ENCODE measurements around the gene PANX2. TPM values are rescaled to one million over a fixed set of nuclear protein-coding genes. Genes with fewer than 3 reads are reported as not detected.

Gene PANX2
- total RNA-seq, 2 experiments from 2014 or later: not detected

DNA sequence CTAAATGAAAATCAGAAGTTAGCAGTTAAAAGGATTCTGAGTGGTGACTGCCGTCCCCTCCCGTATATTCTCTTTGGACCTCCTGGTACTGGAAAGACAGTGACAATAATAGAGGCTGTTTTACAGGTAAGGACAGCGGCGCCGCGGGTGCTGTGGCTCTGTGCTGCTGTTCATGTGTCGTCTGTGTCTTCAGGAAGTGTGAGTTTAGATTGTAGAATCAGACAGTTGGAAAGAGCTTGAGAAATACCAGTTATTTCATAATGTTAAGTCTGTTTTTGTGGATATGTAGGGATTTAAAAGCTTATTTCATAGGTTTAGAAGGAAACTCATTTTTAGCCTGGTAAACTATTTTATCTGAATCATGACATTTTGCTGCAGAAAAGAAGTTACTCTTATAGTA is 27.4 kb upstream of the PANX2 start:
- Histone ChIP-seq H3K36me3 (ENCODE audit: insufficient read depth, low read length) (no peaks in the 10 kb centered on the region), H3K9me3 (ENCODE audit: low read length) (no peaks in the 10 kb centered on the region), H4K20me1 (ENCODE audit: insufficient read depth, low read length) (no peaks in the 10 kb centered on the region), H3K9me2 (ENCODE audit: insufficient read depth, low read length) (no peaks in the 10 kb centered on the region), H2AFZ (ENCODE audit: low read length) (no peak overlapping the region), H3K4me2 (ENCODE audit: low read length) (no peak overlapping the region), H3K27ac (ENCODE audit: low read depth, low read length, poor library complexity, severe bottlenecking) (no peak overlapping the region), H3K79me2 (ENCODE audit: insufficient read depth, low read depth, low read length) (no peaks in the 10 kb centered on the region), H3K4me1 (ENCODE audit: insufficient read depth, low read length, poor library complexity, severe bottlenecking) (peaks cover 14% of the 10 kb centered on the region), H3K4me3 (ENCODE audit: low read depth, low read length, poor library complexity, severe bottlenecking) (no peak overlapping the region)
- no peak for DNase-seq (ENCODE audit: low spot score)
- ChIA-PET POLR2A (interaction anchor here (1.3 kb wide), 1 partner anchor 12 kb away, joined by 6 read pairs; no protein-coding TSS in a partner anchor), CTCF (ENCODE audit: unreplicated experiment) (no interaction called here)
- TF ChIP-seq, protein P1, sequence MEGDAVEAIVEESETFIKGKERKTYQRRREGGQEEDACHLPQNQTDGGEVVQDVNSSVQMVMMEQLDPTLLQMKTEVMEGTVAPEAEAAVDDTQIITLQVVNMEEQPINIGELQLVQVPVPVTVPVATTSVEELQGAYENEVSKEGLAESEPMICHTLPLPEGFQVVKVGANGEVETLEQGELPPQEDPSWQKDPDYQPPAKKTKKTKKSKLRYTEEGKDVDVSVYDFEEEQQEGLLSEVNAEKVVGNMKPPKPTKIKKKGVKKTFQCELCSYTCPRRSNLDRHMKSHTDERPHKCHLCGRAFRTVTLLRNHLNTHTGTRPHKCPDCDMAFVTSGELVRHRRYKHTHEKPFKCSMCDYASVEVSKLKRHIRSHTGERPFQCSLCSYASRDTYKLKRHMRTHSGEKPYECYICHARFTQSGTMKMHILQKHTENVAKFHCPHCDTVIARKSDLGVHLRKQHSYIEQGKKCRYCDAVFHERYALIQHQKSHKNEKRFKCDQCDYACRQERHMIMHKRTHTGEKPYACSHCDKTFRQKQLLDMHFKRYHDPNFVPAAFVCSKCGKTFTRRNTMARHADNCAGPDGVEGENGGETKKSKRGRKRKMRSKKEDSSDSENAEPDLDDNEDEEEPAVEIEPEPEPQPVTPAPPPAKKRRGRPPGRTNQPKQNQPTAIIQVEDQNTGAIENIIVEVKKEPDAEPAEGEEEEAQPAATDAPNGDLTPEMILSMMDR (conservative IDR thresholded peaks at IDR 0.05; ENCODE audit: low read length): no peak
- TF ChIP-seq EZH2phosphoT487 (IDR thresholded peaks at IDR 0.05; ENCODE audit: borderline replicate concordance, low read depth, low read length): no peak
- intact Hi-C loops (cut with micrococcal nuclease; ENCODE audit: unreplicated experiment): no loop called here
- no TSS peak for BruUV-seq (replicated peaks)

DNA sequence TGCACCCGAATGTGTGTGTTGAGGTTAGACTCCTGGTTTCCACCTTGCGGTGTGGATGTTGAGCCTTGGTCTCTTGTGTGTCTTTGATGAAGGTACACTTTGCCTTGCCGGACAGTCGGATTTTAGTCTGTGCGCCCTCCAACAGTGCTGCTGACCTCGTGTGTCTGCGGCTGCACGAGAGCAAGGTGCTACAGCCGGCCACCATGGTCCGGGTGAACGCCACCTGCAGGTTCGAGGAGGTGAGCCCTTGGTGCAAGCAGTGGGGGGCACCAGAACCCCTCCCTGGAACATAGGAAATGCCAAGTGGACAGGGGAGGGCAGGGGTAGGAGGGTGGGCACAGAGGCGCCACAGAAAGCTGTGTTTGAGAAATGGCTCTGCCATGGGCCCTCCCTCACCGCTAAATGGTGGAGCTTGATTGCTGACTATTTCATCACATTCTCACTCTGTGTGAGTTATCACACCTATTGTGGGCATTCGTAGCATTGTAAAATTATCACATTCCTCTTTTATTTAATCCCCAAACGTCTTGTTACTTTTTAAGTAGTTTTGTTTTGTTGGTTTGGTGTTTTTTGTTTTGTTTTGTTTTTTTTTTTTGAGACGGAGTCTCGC is 26.4 kb upstream of the PANX2 start:
- BruUV-seq (replicated peaks): no TSS peak
- no peak for DNase-seq (ENCODE audit: low spot score)
- H4K20me1 ChIP-seq (ENCODE audit: insufficient read depth, low read length): no peaks in the 10 kb centered on the region
- no peak for TF ChIP-seq EZH2phosphoT487 (IDR thresholded peaks at IDR 0.05; ENCODE audit: borderline replicate concordance, low read depth, low read length)
- TF ChIP-seq, protein P1 (conservative IDR thresholded peaks at IDR 0.05; ENCODE audit: low read length): peak; percentile 49
- no peaks in the 10 kb centered on the region for H3K9me3 ChIP-seq (ENCODE audit: low read length)
- CTCF ChIA-PET (ENCODE audit: unreplicated experiment): interaction anchor here (1.6 kb wide), 1 partner anchor 38 kb away, joined by 3 read pairs; no protein-coding TSS in a partner anchor
- POLR2A ChIA-PET: no interaction called here
- no peaks in the 10 kb centered on the region for H3K9me2 ChIP-seq (ENCODE audit: insufficient read depth, low read length)
- no peak overlapping the region for H2AFZ ChIP-seq (ENCODE audit: low read length)
- no peak overlapping the region for H3K4me2 ChIP-seq (ENCODE audit: low read length)
- H3K36me3 ChIP-seq (ENCODE audit: insufficient read depth, low read length): no peaks in the 10 kb centered on the region
- peaks cover 12% of the 10 kb centered on the region for H3K4me1 ChIP-seq (ENCODE audit: insufficient read depth, low read length, poor library complexity, severe bottlenecking)
- intact Hi-C loops (cut with micrococcal nuclease; ENCODE audit: unreplicated experiment): no loop called here
- no peak overlapping the region for H3K27ac ChIP-seq (ENCODE audit: low read depth, low read length, poor library complexity, severe bottlenecking)
- no peaks in the 10 kb centered on the region for H3K79me2 ChIP-seq (ENCODE audit: insufficient read depth, low read depth, low read length)
- H3K4me3 ChIP-seq (ENCODE audit: low read depth, low read length, poor library complexity, severe bottlenecking): no peak overlapping the region

DNA sequence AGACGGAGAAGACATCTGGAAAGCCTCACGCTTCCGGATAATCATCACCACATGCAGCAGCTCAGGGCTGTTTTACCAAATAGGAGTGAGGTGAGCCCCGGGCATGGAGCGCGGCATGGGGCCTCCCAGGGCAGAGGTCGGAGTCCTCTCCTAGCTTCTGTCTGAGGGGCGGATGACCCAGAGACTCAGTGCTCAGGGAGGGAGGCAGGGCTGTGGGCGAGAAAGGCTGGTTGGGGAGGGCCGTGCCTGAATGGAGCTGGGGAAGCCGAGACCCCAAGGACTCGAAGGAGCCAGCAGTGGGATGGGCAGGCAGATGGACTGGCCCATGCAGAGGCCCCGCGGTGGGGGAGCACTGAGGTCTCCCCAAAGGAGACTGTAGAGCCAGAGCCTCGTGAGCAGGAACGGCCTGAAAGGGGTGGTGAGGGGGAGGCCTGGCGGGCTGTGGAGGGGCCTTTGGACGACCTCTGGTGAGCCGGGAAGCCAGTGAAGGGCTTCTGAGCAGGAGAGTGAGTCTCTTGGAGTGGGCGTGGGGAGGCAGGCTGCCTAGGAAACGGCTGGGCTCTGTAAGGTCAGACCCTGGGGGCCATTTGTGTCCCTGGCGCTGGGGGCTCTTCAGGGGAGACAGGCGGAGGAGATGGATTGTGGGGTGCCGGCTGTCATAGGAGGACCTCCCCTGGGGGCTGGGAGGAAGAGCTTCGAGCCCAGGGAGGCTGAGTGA is 24.7 kb upstream of the PANX2 start:
- Histone ChIP-seq H3K9me2 (ENCODE audit: insufficient read depth, low read length) (no peaks in the 10 kb centered on the region), H2AFZ (ENCODE audit: low read length) (no peak overlapping the region), H3K4me2 (ENCODE audit: low read length) (no peak overlapping the region), H3K79me2 (ENCODE audit: insufficient read depth, low read depth, low read length) (no peaks in the 10 kb centered on the region), H3K9me3 (ENCODE audit: low read length) (no peaks in the 10 kb centered on the region), H3K36me3 (ENCODE audit: insufficient read depth, low read length) (no peaks in the 10 kb centered on the region), H3K4me1 (ENCODE audit: insufficient read depth, low read length, poor library complexity, severe bottlenecking) (no peaks in the 10 kb centered on the region), H3K27ac (ENCODE audit: low read depth, low read length, poor library complexity, severe bottlenecking) (no peak overlapping the region), H3K4me3 (ENCODE audit: low read depth, low read length, poor library complexity, severe bottlenecking) (no peak overlapping the region), H4K20me1 (ENCODE audit: insufficient read depth, low read length) (no peaks in the 10 kb centered on the region)
- intact Hi-C loops (cut with micrococcal nuclease; ENCODE audit: unreplicated experiment): loop anchor here (5.0 kb wide), 1 partner anchor 219 kb away; no protein-coding TSS in a partner anchor
- ChIA-PET POLR2A (no interaction called here), CTCF (ENCODE audit: unreplicated experiment) (no interaction called here)
- DNase-seq (ENCODE audit: low spot score): no peak
- BruUV-seq (replicated peaks): no TSS peak
- TF ChIP-seq EZH2phosphoT487 (IDR thresholded peaks at IDR 0.05; ENCODE audit: borderline replicate concordance, low read depth, low read length): no peak
- TF ChIP-seq, protein P1 (conservative IDR thresholded peaks at IDR 0.05; ENCODE audit: low read length): no peak

Data from OCI-LY7 (cell line).